Loucy (cell line): Measurements from ENCODE around the gene GPR171.

Source experiments
- H2AFZ ChIP-seq: fragments of 200-600 bp; sonication (generic); 2 replicates; pipeline ENCODE4 v1.6.0; 2016; ENCODE audit warnings: antibody characterized with exemption, mild to moderate bottlenecking, low read length, moderate library complexity
- H3F3A ChIP-seq: fragments of 200-600 bp; 2 replicates; pipeline ENCODE4 v1.6.0; 2016; ENCODE audit warnings: antibody characterized with exemption, low read depth, mild to moderate bottlenecking
- H3K27me3 ChIP-seq: fragments of 200-600 bp; sonication (generic); 2 replicates; pipeline ENCODE4 v1.6.1; 2014; ENCODE audit warnings: low read length, mild to moderate bottlenecking; ENCODE audit not compliant: insufficient read depth, poor library complexity, severe bottlenecking
- H3K36me3 ChIP-seq: fragments of 200-600 bp; sonication (generic); 2 replicates; pipeline ENCODE4 v1.6.1; 2016; ENCODE audit warnings: low read length; ENCODE audit not compliant: insufficient read depth
- H3K4me1 ChIP-seq: fragments of 200-600 bp; sonication (generic); 2 replicates; pipeline ENCODE4 v1.5.1; 2014; ENCODE audit warnings: low read length, mild to moderate bottlenecking; ENCODE audit not compliant: insufficient read depth, poor library complexity, severe bottlenecking
- H3K4me2 ChIP-seq: fragments of 200-600 bp; sonication (generic); 2 replicates; pipeline ENCODE4 v1.6.0; 2014; ENCODE audit warnings: antibody characterized with exemption, low read length, low read depth, mild to moderate bottlenecking; ENCODE audit not compliant: poor library complexity, severe bottlenecking
- H3K4me3 ChIP-seq: fragments of 200-600 bp; sonication (generic); 2 replicates; pipeline ENCODE4 v1.5.1; 2014; ENCODE audit warnings: low read length, mild to moderate bottlenecking, mixed read lengths; ENCODE audit not compliant: poor library complexity, severe bottlenecking
- H3K79me2 ChIP-seq: fragments of 200-600 bp; sonication (generic); 2 replicates; pipeline ENCODE4 v1.6.1; 2014; ENCODE audit warnings: low read length; ENCODE audit not compliant: insufficient read depth
- H3K9ac ChIP-seq: fragments of 200-600 bp; sonication (generic); 2 replicates; pipeline ENCODE4 v1.6.0; 2014; ENCODE audit warnings: mild to moderate bottlenecking, low read depth, low read length, moderate library complexity; ENCODE audit not compliant: poor library complexity, severe bottlenecking
- H3K9me2 ChIP-seq: fragments of 200-600 bp; sonication (generic); replicated peaks from 2 replicates; pipeline ENCODE4 v1.6.1; 2016; ENCODE audit warnings: low read depth, low read length, mixed read lengths
- H3K9me3 ChIP-seq: fragments of 200-600 bp; sonication (generic); 2 replicates; pipeline ENCODE4 v1.6.1; 2014; ENCODE audit warnings: mild to moderate bottlenecking, antibody characterized with exemption, low read length, low read depth; ENCODE audit not compliant: insufficient read depth
- H4K20me1 ChIP-seq: fragments of 200-600 bp; sonication (generic); 2 replicates; pipeline ENCODE4 v1.6.0; 2014; ENCODE audit warnings: antibody characterized with exemption, low read length, mild to moderate bottlenecking; ENCODE audit not compliant: insufficient read depth, poor library complexity, severe bottlenecking
- EZH2phosphoT487 ChIP-seq: fragments of 200-600 bp; IDR thresholded peaks from 2 replicates; pipeline ENCODE4 v1.6.1; 2018; ENCODE audit warnings: antibody characterized with exemption, mild to moderate bottlenecking, moderate library complexity, borderline replicate concordance
- TF ChIP-seq, protein P1 (sequence below): fragments of 200-600 bp; sonication (generic); conservative IDR thresholded peaks from 2 replicates; pipeline ENCODE4 v1.5.1; 2014; ENCODE audit warnings: mild to moderate bottlenecking, antibody characterized with exemption, low read length

The GPR171 gene

DNA sequence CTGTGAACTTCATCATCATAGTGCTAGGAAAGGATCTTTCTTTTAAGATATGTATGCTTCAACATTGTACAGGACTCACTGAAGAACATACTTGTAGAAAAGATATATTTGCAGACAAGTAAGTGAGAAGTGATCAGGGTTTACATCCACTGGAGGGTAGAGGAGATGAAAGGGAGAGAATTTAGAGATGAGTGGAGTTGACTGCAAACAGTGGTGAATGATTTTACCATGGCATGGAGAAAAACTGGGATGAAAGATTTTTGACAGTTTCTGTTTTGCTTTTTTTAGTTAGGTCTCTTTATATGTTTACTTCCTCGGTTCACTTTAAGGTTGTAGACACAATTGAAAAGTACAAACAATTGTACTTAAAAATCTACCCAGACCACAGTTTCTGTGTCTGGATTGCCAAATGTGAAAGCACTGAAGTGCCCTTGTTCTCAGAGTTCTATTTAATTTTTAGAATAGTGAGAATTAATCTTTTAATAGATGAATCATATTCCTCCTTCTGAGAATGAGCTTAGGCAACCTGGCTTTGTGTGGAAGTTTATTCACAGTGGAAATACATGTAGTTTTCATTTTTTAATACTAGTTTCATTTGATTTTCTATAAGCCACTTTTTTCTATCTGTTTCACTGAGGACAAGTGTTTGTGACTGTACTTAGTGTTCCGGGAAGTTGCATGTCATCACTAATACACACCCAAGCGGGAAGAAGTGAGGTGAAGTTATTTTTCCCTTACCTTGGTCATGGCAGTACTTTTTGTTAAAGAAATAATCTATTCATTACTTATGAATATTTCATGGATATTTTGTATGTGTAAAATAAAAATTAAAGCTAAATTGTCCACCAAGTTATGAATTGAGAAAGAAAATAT is 1.8 kb upstream of the GPR171 start:
- H3K4me1 ChIP-seq, result peaks cover 7% of the 10 kb centered on the region
- no peaks in the 10 kb centered on the region for H4K20me1 ChIP-seq
- no peak overlapping the region for H2AFZ ChIP-seq
- H3K9me2 ChIP-seq, result no peaks in the 10 kb centered on the region
- H3K9me3 ChIP-seq, result no peaks in the 10 kb centered on the region
- H3K79me2 ChIP-seq, result no peaks in the 10 kb centered on the region
- no peak overlapping the region for H3K9ac ChIP-seq
- H3K4me2 ChIP-seq, result no peak overlapping the region
- peaks cover 7% of the 10 kb centered on the region; the same call in 1 of the 2 replicates for H3K36me3 ChIP-seq
- no peak overlapping the region for H3K4me3 ChIP-seq
- 0 out of 2 replicates have a peak, but pooled peaks cover 3% of the 10 kb centered on the region for H3F3A ChIP-seq
- TF ChIP-seq EZH2phosphoT487, result no peak
- TF ChIP-seq, protein P1, sequence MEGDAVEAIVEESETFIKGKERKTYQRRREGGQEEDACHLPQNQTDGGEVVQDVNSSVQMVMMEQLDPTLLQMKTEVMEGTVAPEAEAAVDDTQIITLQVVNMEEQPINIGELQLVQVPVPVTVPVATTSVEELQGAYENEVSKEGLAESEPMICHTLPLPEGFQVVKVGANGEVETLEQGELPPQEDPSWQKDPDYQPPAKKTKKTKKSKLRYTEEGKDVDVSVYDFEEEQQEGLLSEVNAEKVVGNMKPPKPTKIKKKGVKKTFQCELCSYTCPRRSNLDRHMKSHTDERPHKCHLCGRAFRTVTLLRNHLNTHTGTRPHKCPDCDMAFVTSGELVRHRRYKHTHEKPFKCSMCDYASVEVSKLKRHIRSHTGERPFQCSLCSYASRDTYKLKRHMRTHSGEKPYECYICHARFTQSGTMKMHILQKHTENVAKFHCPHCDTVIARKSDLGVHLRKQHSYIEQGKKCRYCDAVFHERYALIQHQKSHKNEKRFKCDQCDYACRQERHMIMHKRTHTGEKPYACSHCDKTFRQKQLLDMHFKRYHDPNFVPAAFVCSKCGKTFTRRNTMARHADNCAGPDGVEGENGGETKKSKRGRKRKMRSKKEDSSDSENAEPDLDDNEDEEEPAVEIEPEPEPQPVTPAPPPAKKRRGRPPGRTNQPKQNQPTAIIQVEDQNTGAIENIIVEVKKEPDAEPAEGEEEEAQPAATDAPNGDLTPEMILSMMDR, result no peak
- no peaks in the 10 kb centered on the region for H3K27me3 ChIP-seq

DNA sequence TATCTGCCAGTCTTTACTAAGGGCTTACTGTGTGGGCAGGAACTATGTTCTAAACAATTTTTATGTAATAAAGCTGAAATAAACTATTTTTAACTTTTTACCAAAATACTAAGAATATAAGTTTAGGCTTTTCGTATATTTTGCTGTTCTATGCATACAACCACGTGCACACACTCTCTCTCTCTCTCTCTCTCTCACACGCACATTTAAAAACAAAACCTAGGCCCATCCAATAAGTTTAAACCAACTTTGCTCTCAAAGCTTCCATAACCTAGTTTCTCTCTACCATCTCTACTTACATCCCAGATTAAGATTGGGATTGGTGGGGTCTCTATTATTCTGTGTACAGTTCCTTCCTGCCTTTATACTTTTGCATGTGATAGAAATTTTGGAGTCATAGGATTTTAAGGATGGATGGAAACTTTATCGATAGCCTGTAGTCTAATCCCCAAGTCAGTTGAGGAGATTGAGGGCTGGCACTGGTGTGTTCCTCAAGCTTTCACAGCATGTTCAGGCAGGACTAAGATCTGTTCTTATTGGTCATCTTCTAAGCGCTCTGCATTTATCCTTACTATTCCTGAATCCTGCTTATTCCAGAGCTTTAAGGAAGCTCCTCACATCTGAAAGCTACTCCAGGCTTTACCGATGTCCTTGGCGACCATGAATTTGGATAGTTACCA is 1.8 kb downstream of the GPR171 start:
- Histone ChIP-seq H3K4me1 (peaks cover 7% of the 10 kb centered on the region), H3K79me2 (no peaks in the 10 kb centered on the region), H3K36me3 (peaks cover 30% of the 10 kb centered on the region; the same call in 1 of the 2 replicates), H4K20me1 (no peaks in the 10 kb centered on the region), H2AFZ (no peak overlapping the region), H3K4me2 (no peak overlapping the region), H3K4me3 (no peak overlapping the region), H3K9ac (no peak overlapping the region), H3K9me2 (no peaks in the 10 kb centered on the region), H3K27me3 (no peaks in the 10 kb centered on the region), H3K9me3 (no peaks in the 10 kb centered on the region), H3F3A (0 out of 2 replicates have a peak, but pooled peaks cover 3% of the 10 kb centered on the region)
- no peak for TF ChIP-seq EZH2phosphoT487
- TF ChIP-seq, protein P1, result no peak

DNA sequence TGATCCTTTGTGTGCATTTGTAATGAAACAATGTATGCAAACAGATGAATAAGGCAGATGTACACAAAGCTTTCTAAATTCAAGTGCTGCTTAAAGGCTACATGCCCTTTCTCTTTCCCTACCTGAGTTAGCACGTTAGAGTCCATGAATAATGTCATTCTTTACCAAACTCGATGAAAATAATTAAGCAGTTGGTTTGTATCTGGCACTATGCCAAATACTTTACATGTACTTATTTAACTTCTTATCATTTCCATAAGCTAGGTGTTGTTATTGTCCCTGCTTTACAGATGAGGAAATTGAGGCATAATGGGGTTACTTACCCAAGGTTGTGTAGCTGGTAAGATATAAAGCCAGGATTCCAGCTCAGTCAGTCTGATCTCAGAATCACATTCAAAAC is 2.4 kb downstream of the GPR171 start:
- TF ChIP-seq, protein P1, result no peak
- TF ChIP-seq EZH2phosphoT487, result no peak
- Histone ChIP-seq H3K36me3 (peaks cover 36% of the 10 kb centered on the region; the same call in 1 of the 2 replicates), H3K79me2 (no peaks in the 10 kb centered on the region), H4K20me1 (no peaks in the 10 kb centered on the region), H3K4me1 (peaks cover 7% of the 10 kb centered on the region), H3K4me3 (no peak overlapping the region), H3K4me2 (no peak overlapping the region), H3F3A (0 out of 2 replicates have a peak, but pooled peaks cover 3% of the 10 kb centered on the region), H3K9me3 (no peaks in the 10 kb centered on the region), H3K9ac (no peak overlapping the region), H2AFZ (no peak overlapping the region), H3K27me3 (no peaks in the 10 kb centered on the region), H3K9me2 (no peaks in the 10 kb centered on the region)
